ENCODE results near the gene FOXP1. TPM values are rescaled to one million over a fixed set of nuclear protein-coding genes. Genes with fewer than 3 reads are reported as not detected.

The FOXP1 gene
- total RNA-seq, 4 donors from 2014 or later, result 49.8 to 157 (median 71.9) TPM

DNA sequence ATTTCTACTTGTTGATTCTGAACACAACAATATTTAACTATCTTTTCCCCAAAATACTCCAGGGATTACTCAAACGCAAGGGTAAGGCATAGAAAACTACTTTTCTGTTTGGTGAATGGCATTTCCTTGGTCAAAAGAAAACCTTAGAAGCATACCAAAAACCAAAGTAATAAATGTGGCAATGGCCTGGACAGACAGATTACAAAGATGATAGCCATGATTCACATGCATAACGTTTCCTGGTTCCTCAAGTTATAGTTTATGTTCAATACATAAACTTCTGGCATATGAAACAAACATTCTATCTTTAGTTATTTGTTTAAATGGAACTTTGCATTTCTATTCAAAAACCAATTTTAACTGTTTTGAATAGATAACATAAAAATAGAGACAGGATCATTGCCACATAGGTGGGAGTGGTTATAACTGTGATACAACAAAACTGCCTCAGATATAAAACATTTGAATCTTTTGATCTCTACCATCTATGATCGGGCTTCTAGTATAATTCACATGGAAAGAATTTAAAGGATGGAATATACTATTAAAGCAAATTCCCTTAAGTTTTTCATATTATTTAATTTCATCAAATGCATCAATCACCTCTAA is 32.1 kb downstream of the FOXP1 start:
- 67% methylated on average over 3 of the region's 3 CpGs for WGBS
- TF ChIP-seq CTCF (IDR thresholded peaks at IDR 0.05) (no peak), EP300 (IDR thresholded peaks at IDR 0.05) (no peak), POLR2AphosphoS5 (IDR thresholded peaks at IDR 0.05) (no peak), POLR2A (IDR thresholded peaks at IDR 0.05) (no peak)
- Histone ChIP-seq H3K4me3 (no peak overlapping the region), H3K4me1 (no peaks in the 10 kb centered on the region), H3K36me3 (no peaks in the 10 kb centered on the region), H3K27me3 (no peaks in the 10 kb centered on the region), H3K9me3 (no peaks in the 10 kb centered on the region), H3K27ac (no peak overlapping the region)
- DNase-seq (ENCODE audit: low spot score in 2 of 2), result no peak

DNA sequence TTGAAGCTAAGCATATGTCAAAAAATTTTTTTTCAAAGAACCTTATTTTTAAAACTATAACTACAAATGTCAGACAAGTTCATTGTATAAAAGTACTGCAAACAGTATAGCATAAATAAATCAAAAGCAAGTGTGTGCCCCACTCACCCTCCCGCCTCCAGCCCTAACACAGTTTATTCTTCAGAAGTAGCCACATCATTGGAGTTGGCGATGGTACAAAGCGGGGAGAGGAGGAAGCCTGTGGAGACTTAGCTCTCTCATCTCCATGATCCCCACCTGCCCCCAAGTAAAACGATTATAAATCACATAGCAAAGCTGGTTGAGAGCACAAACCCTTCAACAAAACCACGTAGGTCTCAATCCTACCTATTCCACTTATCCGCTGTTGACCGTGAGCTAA is 33.6 kb downstream of the FOXP1 start:
- H3K9me3 ChIP-seq, result no peaks in the 10 kb centered on the region
- H3K27me3 ChIP-seq, result no peaks in the 10 kb centered on the region
- no peak overlapping the region for H3K27ac ChIP-seq
- TF ChIP-seq CTCF (IDR thresholded peaks at IDR 0.05) (no peak), POLR2A (IDR thresholded peaks at IDR 0.05) (no peak), EP300 (IDR thresholded peaks at IDR 0.05) (no peak), POLR2AphosphoS5 (IDR thresholded peaks at IDR 0.05) (no peak)
- H3K4me3 ChIP-seq, result no peak overlapping the region
- no peaks in the 10 kb centered on the region for H3K36me3 ChIP-seq
- WGBS, result 87% methylated on average over 7 of the region's 7 CpGs
- no peak for DNase-seq (ENCODE audit: low spot score in 2 of 2)
- H3K4me1 ChIP-seq, result no peaks in the 10 kb centered on the region

DNA sequence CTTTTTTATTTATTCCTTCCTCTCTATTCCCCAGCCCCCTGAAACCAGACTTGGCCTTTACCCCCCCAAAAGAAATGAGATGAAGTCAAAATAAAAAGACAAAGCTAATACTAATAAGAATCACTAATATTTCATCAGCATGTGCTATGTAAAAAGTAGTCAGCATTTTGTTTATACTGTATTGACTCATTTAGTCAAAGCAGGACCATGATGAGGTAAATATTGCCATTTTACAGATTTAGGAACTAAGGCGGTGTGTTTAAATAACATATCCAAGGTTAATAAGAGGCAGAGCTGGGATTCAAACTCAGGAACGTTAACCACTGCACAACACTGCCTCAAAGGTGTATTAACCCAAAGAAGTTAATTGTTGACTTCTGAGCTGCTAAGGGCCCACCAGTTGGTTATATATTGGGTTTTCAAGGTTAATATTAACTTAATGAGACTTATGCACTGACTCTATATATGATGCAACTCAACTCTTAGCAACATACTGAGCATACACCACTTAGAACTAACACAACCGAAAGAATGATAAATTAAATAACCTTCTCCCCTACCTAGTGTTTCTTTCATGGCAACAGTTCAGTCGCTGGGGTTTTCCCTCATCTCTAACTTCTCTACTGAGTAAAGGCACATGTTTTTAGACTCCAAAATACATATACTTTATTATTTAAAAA is 34.7 kb downstream of the FOXP1 start:
- WGBS, result 93% methylated on average over 4 of the region's 4 CpGs
- Histone ChIP-seq H3K36me3 (no peaks in the 10 kb centered on the region), H3K4me1 (no peaks in the 10 kb centered on the region), H3K4me3 (no peak overlapping the region), H3K27ac (no peak overlapping the region), H3K27me3 (no peaks in the 10 kb centered on the region), H3K9me3 (no peaks in the 10 kb centered on the region)
- DNase-seq (ENCODE audit: low spot score in 2 of 2), result no peak
- TF ChIP-seq EP300 (IDR thresholded peaks at IDR 0.05), result no peak
- no peak for TF ChIP-seq CTCF (IDR thresholded peaks at IDR 0.05)
- no peak for TF ChIP-seq POLR2A (IDR thresholded peaks at IDR 0.05)
- no peak for TF ChIP-seq POLR2AphosphoS5 (IDR thresholded peaks at IDR 0.05)

DNA sequence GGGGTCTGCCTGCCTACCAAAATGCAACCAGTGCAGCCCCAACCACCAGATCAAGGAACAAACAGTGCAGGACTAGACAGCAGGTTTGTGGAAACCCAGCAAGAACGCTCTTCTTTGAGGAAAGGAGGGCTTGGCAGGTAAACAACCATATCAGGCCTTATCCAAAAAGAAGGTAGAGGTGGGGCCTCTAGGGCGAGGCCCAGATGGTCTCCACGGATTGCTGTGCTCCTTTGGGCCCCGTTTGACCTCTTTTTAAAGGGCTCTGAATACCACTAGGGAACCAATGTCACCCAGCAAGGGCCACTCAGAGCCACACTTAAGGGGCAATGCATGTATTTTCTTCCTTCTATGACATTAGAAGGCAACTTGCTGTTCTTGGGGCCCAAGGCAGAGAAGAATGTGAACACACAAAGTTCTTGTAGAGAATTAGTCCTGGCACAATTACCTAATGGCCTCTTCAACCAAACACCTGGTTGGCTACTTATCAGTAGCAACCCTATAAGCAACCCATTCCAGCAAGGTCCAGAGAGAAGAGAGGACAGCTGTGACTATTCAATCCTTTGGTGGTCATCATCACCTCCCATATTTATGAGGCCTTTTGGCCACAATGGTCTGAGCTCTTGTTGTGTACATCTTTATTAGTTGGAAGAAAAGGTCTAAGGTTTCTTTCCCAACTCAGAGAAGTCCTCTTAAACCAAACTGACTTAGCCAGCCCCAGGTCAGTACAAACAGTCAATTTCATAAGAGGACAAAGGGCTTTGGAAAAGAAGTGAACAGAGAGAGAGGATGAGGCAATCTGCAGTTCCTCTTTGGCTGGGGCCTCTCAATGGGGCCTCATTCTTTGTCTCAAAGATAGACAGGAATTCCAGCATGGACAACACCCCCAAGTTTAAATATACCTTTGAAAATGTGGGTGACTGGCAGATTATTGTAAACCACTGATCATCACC is 36.0 kb downstream of the FOXP1 start:
- no peak overlapping the region for H3K27ac ChIP-seq
- WGBS, result 88% methylated on average over 4 of the region's 4 CpGs
- no peaks in the 10 kb centered on the region for H3K9me3 ChIP-seq
- H3K36me3 ChIP-seq, result no peaks in the 10 kb centered on the region
- DNase-seq (ENCODE audit: low spot score in 2 of 2), result no peak
- H3K4me1 ChIP-seq, result peaks cover 11% of the 10 kb centered on the region
- no peaks in the 10 kb centered on the region for H3K27me3 ChIP-seq
- no peak overlapping the region for H3K4me3 ChIP-seq
- no peak for TF ChIP-seq EP300 (IDR thresholded peaks at IDR 0.05)
- TF ChIP-seq POLR2AphosphoS5 (IDR thresholded peaks at IDR 0.05), result no peak
- TF ChIP-seq CTCF (IDR thresholded peaks at IDR 0.05), result no peak
- TF ChIP-seq POLR2A (IDR thresholded peaks at IDR 0.05), result no peak

DNA sequence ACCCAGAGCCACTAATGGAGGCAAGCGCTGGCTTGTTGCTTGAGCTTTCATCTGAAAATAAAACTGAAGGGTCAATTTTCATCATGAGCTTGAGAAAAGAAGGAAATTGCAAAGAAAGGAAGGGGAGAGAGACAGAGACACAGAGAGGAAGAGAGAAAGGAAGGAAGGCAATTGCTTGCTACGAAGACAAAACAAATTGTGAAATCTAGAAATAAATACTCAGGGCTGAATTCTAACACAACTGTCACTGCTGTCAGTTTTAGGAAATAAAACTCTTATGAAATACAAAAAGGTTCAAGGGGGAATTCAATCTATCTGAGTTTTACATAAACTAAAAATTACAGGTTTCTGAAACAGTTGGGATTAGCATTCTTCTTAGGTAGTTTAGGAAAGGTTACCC is 36.7 kb downstream of the FOXP1 start:
- Histone ChIP-seq H3K4me1 (peaks cover 18% of the 10 kb centered on the region), H3K27ac (no peak overlapping the region), H3K36me3 (no peaks in the 10 kb centered on the region), H3K9me3 (no peaks in the 10 kb centered on the region), H3K4me3 (no peak overlapping the region), H3K27me3 (no peaks in the 10 kb centered on the region)
- TF ChIP-seq CTCF (IDR thresholded peaks at IDR 0.05) (no peak), POLR2AphosphoS5 (IDR thresholded peaks at IDR 0.05) (no peak), EP300 (IDR thresholded peaks at IDR 0.05) (no peak), POLR2A (IDR thresholded peaks at IDR 0.05) (no peak)
- 85% methylated on average over 2 of the region's 2 CpGs for WGBS
- DNase-seq (ENCODE audit: low spot score in 2 of 2), result no peak
